SK-N-SH (cell line): ENCODE results near the gene RABGAP1L. TPM values are rescaled to one million over a fixed set of nuclear protein-coding genes. Genes with fewer than 3 reads are reported as not detected.
A peak's percentile ranks its signal among the peaks of the same experiment; 100 is the strongest.
"Not testable (repeated sequence)": the region's sequence is repeated elsewhere in the genome, so short reads cannot be mapped to it uniquely, and the experiment has no call there.

ENCODE experiments used
- CTCF ChIA-PET: fragments of 300-600, 350-600 bp; formaldehyde crosslinking; extraction: SDS; loops from one replicate; lab custom pipeline; 2021; lab: Yijun Ruan, JAX
- POLR2A ChIA-PET: fragments of 350-600 bp; sonication (Branson Sonifier 250); formaldehyde crosslinking; extraction: SDS; loops from one replicate; lab custom pipeline; 2020; ENCODE audit warnings: antibody characterized with exemption, inconsistent platforms; lab: Yijun Ruan, JAX
- DNase-seq: peaks from one replicate; pipeline ENCODE4 v3.0.0; 2012
- H2AFZ ChIP-seq: fragments of 200-600 bp; sonication (generic); 2 replicates; pipeline ENCODE4 v1.8.1; 2016; ENCODE audit warnings: antibody characterized with exemption, mild to moderate bottlenecking, low read depth
- H3F3A ChIP-seq: fragments of 200-600 bp; sonication (generic); replicated peaks from 2 replicates; pipeline ENCODE3; 2016; ENCODE audit warnings: antibody characterized with exemption, mild to moderate bottlenecking; ENCODE audit not compliant: insufficient read depth
- H3K27ac ChIP-seq, 2 experiments: fragments of 200-500 bp in 1 of 2; fragments of 200-600 bp in 1 of 2; sonication (Bioruptor generic) in 1 of 2; sonication (generic), shearing (Covaris generic) in 1 of 2; 2 replicates each; pipeline versions ENCODE4 v1.5.1 to v1.6.1; 2014 to 2016; ENCODE audit warnings: low read depth in 2 of 2, inconsistent platforms in 1 of 2, low read length in 1 of 2, mild to moderate bottlenecking in 1 of 2, mixed read lengths in 1 of 2
- H3K27me3 ChIP-seq: fragments of 200-600 bp; sonication (generic), shearing (Covaris generic); 2 replicates; pipeline ENCODE4 v1.6.1; 2016; ENCODE audit warnings: mixed run types; ENCODE audit not compliant: insufficient read depth
- H3K36me3 ChIP-seq, 2 experiments: fragments of 200-500 bp in 1 of 2; fragments of 200-600 bp in 1 of 2; sonication (Bioruptor generic) in 1 of 2; sonication (generic) in 1 of 2; replicated peaks in 1 of 2; 2 replicates each; pipeline versions ENCODE3 to v1.5.1; 2014 to 2016; ENCODE audit warnings: low read length in 1 of 2, mild to moderate bottlenecking in 1 of 2; ENCODE audit not compliant: insufficient read depth in 2 of 2, control insufficient read depth in 1 of 2
- H3K4me1 ChIP-seq, 2 experiments: fragments of 200-500 bp in 1 of 2; fragments of 200-600 bp in 1 of 2; sonication (Bioruptor generic) in 1 of 2; sonication (generic), shearing (Covaris generic) in 1 of 2; 2 replicates each; pipeline versions ENCODE4 v1.5.1 to v1.6.1; 2014 to 2016; ENCODE audit warnings: low read depth in 1 of 2, low read length in 1 of 2, mixed run types in 1 of 2; ENCODE audit not compliant: insufficient read depth in 2 of 2, control insufficient read depth in 1 of 2
- H3K4me2 ChIP-seq: fragments of 200-600 bp; sonication (generic), shearing (Covaris generic); 2 replicates; pipeline ENCODE4 v1.6.1; 2017; ENCODE audit warnings: mixed run types
- H3K4me3 ChIP-seq, 2 experiments: fragments of 200-500 bp in 1 of 2; fragments of 200-600 bp in 1 of 2; sonication (Bioruptor generic) in 1 of 2; sonication (generic), shearing (Covaris generic) in 1 of 2; 2 replicates each; pipeline versions ENCODE4 v1.5.1 to v1.8.1; 2014 to 2016; ENCODE audit warnings: low read depth in 2 of 2, inconsistent platforms in 1 of 2, low read length in 1 of 2, mild to moderate bottlenecking in 1 of 2, mixed read lengths in 1 of 2, moderate library complexity in 1 of 2
- H3K79me2 ChIP-seq: fragments of 200-600 bp; sonication (generic); 2 replicates; pipeline ENCODE4 v1.8.1; 2017; ENCODE audit warnings: mild to moderate bottlenecking; ENCODE audit not compliant: insufficient read depth
- H3K9ac ChIP-seq: fragments of 200-600 bp; sonication (generic); 2 replicates; pipeline ENCODE4 v1.6.1; 2017; ENCODE audit warnings: mixed run types
- H3K9me2 ChIP-seq: fragments of 200-600 bp; sonication (generic); 2 replicates; pipeline ENCODE4 v1.6.1; 2017; ENCODE audit warnings: mixed run types
- H3K9me3 ChIP-seq: fragments of 200-600 bp; sonication (generic); 2 replicates; pipeline ENCODE4 v1.6.1; 2017; ENCODE audit warnings: mixed run types, mild to moderate bottlenecking, moderate library complexity
- H4K20me1 ChIP-seq: fragments of 200-600 bp; sonication (generic); 2 replicates; pipeline ENCODE4 v1.6.1; 2017; ENCODE audit warnings: mild to moderate bottlenecking, mixed run types; ENCODE audit not compliant: insufficient read depth
- CHD2 ChIP-seq: fragments of 150-350 bp; IDR thresholded peaks from 2 replicates; pipeline ENCODE4 v1.6.1; 2018; ENCODE audit warnings: low read length; ENCODE audit not compliant: partially characterized antibody
- ELF1 ChIP-seq: IDR thresholded peaks from 2 replicates; pipeline ENCODE4 v1.4.0; 2012
- FOXM1 ChIP-seq: IDR thresholded peaks from 2 replicates; pipeline ENCODE4 v1.4.0; 2012; ENCODE audit warnings: low read depth, mild to moderate bottlenecking
- GATA2 ChIP-seq: sonication (generic); formaldehyde crosslinking; IDR thresholded peaks from 2 replicates; pipeline ENCODE4 v1.5.0; 2020; ENCODE audit warnings: mild to moderate bottlenecking, missing genetic modification reagents
- MEF2A ChIP-seq: IDR thresholded peaks from 2 replicates; pipeline ENCODE4 v1.4.0; 2012; ENCODE audit warnings: low read depth, borderline replicate concordance
- NFIC ChIP-seq: IDR thresholded peaks from 2 replicates; pipeline ENCODE4 v1.4.0; 2012; ENCODE audit warnings: borderline replicate concordance
- NRF1 ChIP-seq: IDR thresholded peaks from 2 replicates; pipeline ENCODE4 v1.6.1; 2012; ENCODE audit warnings: low read depth, mild to moderate bottlenecking, low read length
- PBX3 ChIP-seq: IDR thresholded peaks from 2 replicates; pipeline ENCODE4; 2012
- RAD21 ChIP-seq: IDR thresholded peaks from 2 replicates; pipeline ENCODE4 v1.6.1; 2012; ENCODE audit warnings: mild to moderate bottlenecking, low read length
- RCOR1 ChIP-seq: fragments of 150-350 bp; IDR thresholded peaks from 2 replicates; pipeline ENCODE4 v1.6.1; 2017; ENCODE audit warnings: antibody characterized with exemption, low read length
- SIN3A ChIP-seq: IDR thresholded peaks from 2 replicates; pipeline ENCODE4 v1.6.1; 2012; ENCODE audit warnings: low read depth, mild to moderate bottlenecking, low read length, moderate library complexity, borderline replicate concordance
- TCF12 ChIP-seq: IDR thresholded peaks from 2 replicates; pipeline ENCODE4 v1.4.0; 2012
- TEAD4 ChIP-seq: IDR thresholded peaks from 2 replicates; pipeline ENCODE4 v1.4.0; 2012; ENCODE audit warnings: mild to moderate bottlenecking, borderline replicate concordance; ENCODE audit not compliant: insufficient read depth
- WGBS: methylation state at CpG from one replicate; pipeline ENCODE4 v1.1.6; 2017; ENCODE audit warnings: low lambda C conversion rate; 5-methylcytosine and 5-hydroxymethylcytosine counted together
- polyA plus RNA-seq, 3 experiments: library from polyadenylated mRNA; depleted of rRNA; stranded (reverse); fragments of >200 nt; gene quantifications; 2 replicates each; pipeline ENCODE4 v1.2.3, GENCODE V29; 2012
- TF ChIP-seq, protein P1 (sequence below): IDR thresholded peaks from 2 replicates; pipeline ENCODE4 v1.6.1; 2012; ENCODE audit warnings: mild to moderate bottlenecking, low read depth, low read length, moderate library complexity
- TF ChIP-seq, protein P2 (sequence below): IDR thresholded peaks from 2 replicates; pipeline ENCODE4 v1.4.0; 2012; ENCODE audit warnings: low read depth, borderline replicate concordance

The RABGAP1L gene
- polyA plus RNA-seq, 1 of the 3 experiments (the other 2 are of a cell fraction) = 7.2 TPM

- Histone ChIP-seq H3K4me1 (peaks cover 0 to 3% of the 10 kb centered on the region in 2 experiments; a peak in 2 of 4 replicates), H3K27me3 (no peaks in the 10 kb centered on the region), H3K79me2 (no peaks in the 10 kb centered on the region), H2AFZ (no peak overlapping the region), H3K9me2 (no peaks in the 10 kb centered on the region), H3F3A (no peaks in the 10 kb centered on the region), H3K36me3 (no peaks in the 10 kb centered on the region), H3K27ac (no peak overlapping the region), H3K9me3 (no peaks in the 10 kb centered on the region), H3K9ac (no peak overlapping the region)
- ChIA-PET CTCF (interaction anchor here (0.6 to 1.0 kb wide), 3 partner anchors 37 to 814 kb away, joined by 3 to 5 read pairs (median 3); no protein-coding TSS in a partner anchor), POLR2A (no interaction called here)
- DNase-seq = peak; percentile 19
- 26% methylated on average over 2 of the region's 2 CpGs for WGBS
- TF ChIP-seq GATA2 (CRISPR knock-in tag) = peak; percentile 81
- no peak for TF ChIP-seq CHD2
- TF ChIP-seq ELF1 = no peak
- no peak for TF ChIP-seq PBX3
- TF ChIP-seq RCOR1 = peak; percentile 61; the same call in 1 of the 2 replicates
- TF ChIP-seq, all 33 proteins: peak for 2
- Histone ChIP-seq H3K4me2 (no peak overlapping the region), H3K4me3 (no peak overlapping the region), H4K20me1 (no peaks in the 10 kb centered on the region)
Measured at GRCh38 chr1:174606471-174606870, 447.2 kb downstream of the RABGAP1L start.

DNA sequence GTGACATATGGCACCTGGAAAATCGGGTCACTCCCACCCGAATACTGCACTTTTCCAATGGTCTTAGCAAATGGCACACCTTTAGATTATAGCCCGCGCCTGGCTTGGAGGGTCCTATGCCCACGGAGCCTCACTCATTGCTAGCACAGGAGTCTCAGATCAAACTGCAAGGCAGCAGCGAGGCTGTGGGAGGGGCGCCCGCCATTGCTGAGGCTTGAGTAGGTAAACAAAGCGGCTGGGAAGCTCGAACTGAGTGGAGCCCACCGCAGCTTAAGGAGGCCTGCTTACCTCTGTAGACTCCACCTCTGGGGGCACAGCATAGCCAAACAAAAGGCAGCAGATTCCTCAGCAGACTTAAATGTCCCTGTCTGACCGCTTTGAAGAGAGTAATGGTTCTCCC, 458.6 kb downstream of the RABGAP1L start:
- H3K27ac ChIP-seq, POLR2A ChIA-PET, H3K4me1 ChIP-seq, H4K20me1 ChIP-seq, H3K36me3 ChIP-seq, CTCF ChIA-PET, H3K4me2 ChIP-seq, H3K9ac ChIP-seq, H3K27me3 ChIP-seq, H2AFZ ChIP-seq, H3K9me3 ChIP-seq, H3K9me2 ChIP-seq, H3K79me2 ChIP-seq, DNase-seq, H3F3A ChIP-seq, H3K4me3 ChIP-seq: not testable (repeated sequence)
- WGBS = 85% methylated on average over 10 of the region's 12 CpGs

DNA sequence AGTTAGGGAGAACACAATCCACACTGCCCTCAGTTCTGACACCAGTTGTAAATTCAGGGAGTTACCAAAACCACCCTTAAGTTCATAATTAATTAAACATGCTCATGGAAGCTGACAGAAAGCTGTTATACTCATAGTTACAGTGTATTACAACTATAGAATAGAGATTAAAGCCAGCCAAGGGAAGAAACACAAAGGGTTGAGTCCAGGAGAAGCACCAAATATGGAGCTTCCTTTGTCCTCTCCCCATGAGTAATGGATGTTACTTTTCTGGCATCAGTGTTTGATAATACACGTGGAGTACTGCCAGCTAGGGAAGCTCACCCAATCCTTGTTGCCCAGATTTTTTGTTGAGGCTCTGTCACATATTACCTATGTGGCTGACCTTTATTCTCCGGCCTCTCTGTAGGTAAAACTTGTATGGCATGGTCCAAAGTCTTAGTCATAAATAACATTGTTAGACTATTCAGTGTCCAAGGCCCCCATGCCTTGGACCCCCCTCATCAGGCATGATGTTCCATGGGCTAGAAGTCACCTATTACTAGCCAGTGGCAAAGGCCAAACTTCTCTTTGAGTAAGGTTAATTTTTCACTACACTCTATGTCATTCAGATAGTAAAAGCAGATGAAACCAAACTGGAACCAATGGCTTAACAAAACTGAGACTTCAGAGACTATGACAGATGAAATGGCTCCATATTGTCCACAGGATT, 464.2 kb downstream of the RABGAP1L start:
- 78% methylated on average over 2 of the region's 2 CpGs for WGBS
- Histone ChIP-seq H3F3A (no peaks in the 10 kb centered on the region), H3K4me2 (no peak overlapping the region), H3K27me3 (no peaks in the 10 kb centered on the region), H2AFZ (no peak overlapping the region), H3K9ac (no peak overlapping the region), H3K4me3 (no peak overlapping the region), H3K27ac (no peak overlapping the region), H4K20me1 (no peaks in the 10 kb centered on the region), H3K36me3 (no peaks in the 10 kb centered on the region), H3K4me1 (no peaks in the 10 kb centered on the region), H3K9me3 (no peaks in the 10 kb centered on the region), H3K79me2 (no peaks in the 10 kb centered on the region), H3K9me2 (no peaks in the 10 kb centered on the region)
- ChIA-PET CTCF (interaction anchor here (0.6 kb wide), 1 partner anchor 172 kb away, joined by 3 read pairs; no protein-coding TSS in a partner anchor), POLR2A (no interaction called here)
- DNase-seq = no peak
- no peak for TF ChIP-seq SIN3A
- no peak for TF ChIP-seq NFIC
- no peak for TF ChIP-seq TEAD4
- TF ChIP-seq ELF1 = no peak
- no peak for TF ChIP-seq MEF2A
- TF ChIP-seq, protein P1, sequence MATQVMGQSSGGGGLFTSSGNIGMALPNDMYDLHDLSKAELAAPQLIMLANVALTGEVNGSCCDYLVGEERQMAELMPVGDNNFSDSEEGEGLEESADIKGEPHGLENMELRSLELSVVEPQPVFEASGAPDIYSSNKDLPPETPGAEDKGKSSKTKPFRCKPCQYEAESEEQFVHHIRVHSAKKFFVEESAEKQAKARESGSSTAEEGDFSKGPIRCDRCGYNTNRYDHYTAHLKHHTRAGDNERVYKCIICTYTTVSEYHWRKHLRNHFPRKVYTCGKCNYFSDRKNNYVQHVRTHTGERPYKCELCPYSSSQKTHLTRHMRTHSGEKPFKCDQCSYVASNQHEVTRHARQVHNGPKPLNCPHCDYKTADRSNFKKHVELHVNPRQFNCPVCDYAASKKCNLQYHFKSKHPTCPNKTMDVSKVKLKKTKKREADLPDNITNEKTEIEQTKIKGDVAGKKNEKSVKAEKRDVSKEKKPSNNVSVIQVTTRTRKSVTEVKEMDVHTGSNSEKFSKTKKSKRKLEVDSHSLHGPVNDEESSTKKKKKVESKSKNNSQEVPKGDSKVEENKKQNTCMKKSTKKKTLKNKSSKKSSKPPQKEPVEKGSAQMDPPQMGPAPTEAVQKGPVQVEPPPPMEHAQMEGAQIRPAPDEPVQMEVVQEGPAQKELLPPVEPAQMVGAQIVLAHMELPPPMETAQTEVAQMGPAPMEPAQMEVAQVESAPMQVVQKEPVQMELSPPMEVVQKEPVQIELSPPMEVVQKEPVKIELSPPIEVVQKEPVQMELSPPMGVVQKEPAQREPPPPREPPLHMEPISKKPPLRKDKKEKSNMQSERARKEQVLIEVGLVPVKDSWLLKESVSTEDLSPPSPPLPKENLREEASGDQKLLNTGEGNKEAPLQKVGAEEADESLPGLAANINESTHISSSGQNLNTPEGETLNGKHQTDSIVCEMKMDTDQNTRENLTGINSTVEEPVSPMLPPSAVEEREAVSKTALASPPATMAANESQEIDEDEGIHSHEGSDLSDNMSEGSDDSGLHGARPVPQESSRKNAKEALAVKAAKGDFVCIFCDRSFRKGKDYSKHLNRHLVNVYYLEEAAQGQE = no peak
- TF ChIP-seq, protein P2, sequence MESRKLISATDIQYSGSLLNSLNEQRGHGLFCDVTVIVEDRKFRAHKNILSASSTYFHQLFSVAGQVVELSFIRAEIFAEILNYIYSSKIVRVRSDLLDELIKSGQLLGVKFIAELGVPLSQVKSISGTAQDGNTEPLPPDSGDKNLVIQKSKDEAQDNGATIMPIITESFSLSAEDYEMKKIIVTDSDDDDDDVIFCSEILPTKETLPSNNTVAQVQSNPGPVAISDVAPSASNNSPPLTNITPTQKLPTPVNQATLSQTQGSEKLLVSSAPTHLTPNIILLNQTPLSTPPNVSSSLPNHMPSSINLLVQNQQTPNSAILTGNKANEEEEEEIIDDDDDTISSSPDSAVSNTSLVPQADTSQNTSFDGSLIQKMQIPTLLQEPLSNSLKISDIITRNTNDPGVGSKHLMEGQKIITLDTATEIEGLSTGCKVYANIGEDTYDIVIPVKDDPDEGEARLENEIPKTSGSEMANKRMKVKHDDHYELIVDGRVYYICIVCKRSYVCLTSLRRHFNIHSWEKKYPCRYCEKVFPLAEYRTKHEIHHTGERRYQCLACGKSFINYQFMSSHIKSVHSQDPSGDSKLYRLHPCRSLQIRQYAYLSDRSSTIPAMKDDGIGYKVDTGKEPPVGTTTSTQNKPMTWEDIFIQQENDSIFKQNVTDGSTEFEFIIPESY = no peak
- TF ChIP-seq TCF12 = no peak
- no peak for TF ChIP-seq RAD21
- TF ChIP-seq FOXM1 = no peak
- no peak for TF ChIP-seq NRF1
